IPS DF 6.9 (cell line): ENCODE data around the gene ITK.

ENCODE experiments used
- DNase-seq: peaks from one replicate; pipeline ENCODE4 v3.0.0-alpha.2; 2013; ENCODE audit warnings: low read depth, low spot score
- H3K27ac ChIP-seq: one replicate; pipeline ENCODE4 v1.5.1; 2013; ENCODE audit warnings: low read length, control low read depth
- H3K27me3 ChIP-seq: 2 replicates; pipeline ENCODE4 v1.6.1; 2013; ENCODE audit warnings: mild to moderate bottlenecking, low read length; ENCODE audit not compliant: control insufficient read depth, insufficient read depth
- H3K36me3 ChIP-seq: 2 replicates; pipeline ENCODE4 v1.6.1; 2013; ENCODE audit warnings: low read length; ENCODE audit not compliant: control insufficient read depth, insufficient read depth
- H3K4me1 ChIP-seq: 2 replicates; pipeline ENCODE4 v1.6.1; 2013; ENCODE audit warnings: low read length; ENCODE audit not compliant: control insufficient read depth, insufficient read depth
- H3K4me3 ChIP-seq: 2 replicates; pipeline ENCODE4 v1.5.1; 2013; ENCODE audit warnings: mild to moderate bottlenecking, low read length
- H3K9me3 ChIP-seq: 2 replicates; pipeline ENCODE4 v1.6.1; 2013; ENCODE audit warnings: low read length, inconsistent platforms; ENCODE audit not compliant: control insufficient read depth, insufficient read depth
- WGBS: extraction: QIAGEN DNeasy Blood & Tissue Kit; methylation state at CpG from one replicate; pipeline ENCODE4 v1.1.7; 2013; ENCODE audit warnings: mixed read lengths, missing lambda C conversion rate; ENCODE audit not compliant: insufficient read length, insufficient coverage; 5-methylcytosine and 5-hydroxymethylcytosine counted together

Gene ITK

DNA sequence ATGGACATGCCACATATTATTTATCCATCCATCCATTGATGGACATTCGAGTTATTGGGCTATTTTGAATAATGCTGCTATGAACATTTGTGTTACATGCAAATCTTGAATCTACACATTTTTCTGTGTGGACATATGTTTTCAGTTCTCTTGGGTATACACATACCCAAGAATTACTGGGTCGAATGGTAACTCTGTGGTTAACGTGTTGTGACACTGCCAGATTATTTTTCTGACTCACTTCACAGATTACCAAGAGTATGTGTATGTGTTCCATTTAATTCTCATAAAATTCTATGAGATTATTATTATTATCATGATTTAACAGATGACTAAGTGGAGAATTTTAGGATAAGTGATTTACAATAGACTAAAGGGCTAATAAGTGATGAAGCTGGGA is 112.0 kb downstream of the ITK start:
- no peaks in the 10 kb centered on the region; the same call in 1 of the 2 replicates for H3K4me1 ChIP-seq
- peaks cover 2% of the 10 kb centered on the region; the same call in 1 of the 2 replicates for H3K36me3 ChIP-seq
- no peak overlapping the region for H3K27ac ChIP-seq
- H3K9me3 ChIP-seq: no peaks in the 10 kb centered on the region
- no peak overlapping the region for H3K4me3 ChIP-seq
- no CpG with 5 or more reads among the region's 3 CpGs for WGBS
- DNase-seq: no peak
- no peaks in the 10 kb centered on the region for H3K27me3 ChIP-seq

GRCh38 chr5:157294407-157295091 is 113.9 kb downstream of the ITK start:
- Histone ChIP-seq H3K9me3 (no peaks in the 10 kb centered on the region), H3K4me3 (no peak overlapping the region), H3K27ac (no peak overlapping the region), H3K4me1 (no peaks in the 10 kb centered on the region; the same call in 1 of the 2 replicates), H3K36me3 (no peaks in the 10 kb centered on the region; the same call in 1 of the 2 replicates), H3K27me3 (no peaks in the 10 kb centered on the region)
- DNase-seq: no peak
- no CpG with 5 or more reads among the region's 7 CpGs for WGBS

DNA sequence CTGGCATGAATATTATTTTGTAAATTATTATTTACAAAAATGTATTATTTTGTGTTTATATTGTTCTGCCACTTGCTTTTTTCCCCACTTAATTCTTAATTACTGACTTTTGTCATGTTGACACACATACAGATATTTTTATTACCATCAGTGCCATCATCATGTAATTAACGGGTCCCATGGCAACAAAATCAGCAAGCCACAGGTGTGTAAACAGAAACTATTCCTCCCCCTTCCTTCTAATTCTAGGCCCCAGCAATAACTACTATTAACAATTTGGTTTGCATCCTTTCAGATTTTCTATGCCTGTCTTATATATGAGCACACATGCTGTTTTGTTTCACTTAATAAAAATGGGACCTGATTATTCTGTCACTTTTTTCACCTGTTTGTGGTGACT is 114.6 kb downstream of the ITK start:
- H3K27ac ChIP-seq: no peak overlapping the region
- no CpG with 5 or more reads among the region's 1 CpG for WGBS
- no peaks in the 10 kb centered on the region; the same call in 1 of the 2 replicates for H3K36me3 ChIP-seq
- no peak for DNase-seq
- no peaks in the 10 kb centered on the region; the same call in 1 of the 2 replicates for H3K4me1 ChIP-seq
- H3K9me3 ChIP-seq: no peaks in the 10 kb centered on the region
- no peaks in the 10 kb centered on the region for H3K27me3 ChIP-seq
- H3K4me3 ChIP-seq: no peak overlapping the region

GRCh38 chr5:157300564-157300963 is 119.9 kb downstream of the ITK start:
- H3K9me3 ChIP-seq: no peaks in the 10 kb centered on the region
- no CpG with 5 or more reads among the region's 10 CpGs for WGBS
- H3K27me3 ChIP-seq: no peaks in the 10 kb centered on the region
- H3K27ac ChIP-seq: no peak overlapping the region
- H3K4me1 ChIP-seq: no peaks in the 10 kb centered on the region
- DNase-seq: no peak
- no peaks in the 10 kb centered on the region; the same call in 1 of the 2 replicates for H3K36me3 ChIP-seq
- H3K4me3 ChIP-seq: no peak overlapping the region

GRCh38 chr5:157301066-157301465 is 120.4 kb downstream of the ITK start:
- Histone ChIP-seq H3K36me3 (no peaks in the 10 kb centered on the region; the same call in 1 of the 2 replicates), H3K4me1 (no peaks in the 10 kb centered on the region), H3K4me3 (no peak overlapping the region), H3K9me3 (no peaks in the 10 kb centered on the region), H3K27ac (no peak overlapping the region), H3K27me3 (no peaks in the 10 kb centered on the region)
- DNase-seq: no peak

DNA sequence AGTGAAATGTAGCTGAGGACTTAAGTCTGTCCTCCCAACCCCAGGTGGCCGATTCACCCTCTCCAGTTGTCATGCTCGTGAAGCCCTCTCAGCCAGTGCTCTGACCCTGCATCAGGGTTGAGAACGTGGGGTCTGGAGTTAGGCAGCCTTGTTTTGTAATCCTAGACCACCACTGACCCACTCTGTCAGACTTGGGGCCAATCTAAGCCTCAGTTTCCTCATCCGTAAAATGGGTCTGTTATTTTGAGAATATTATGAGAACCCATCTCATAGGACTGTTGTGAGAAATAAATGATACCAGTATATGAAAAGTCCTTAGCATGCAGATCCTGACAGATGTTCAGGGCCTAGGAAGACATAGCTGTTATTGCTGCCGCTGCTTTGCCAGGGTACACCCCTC is 122.4 kb downstream of the ITK start:
- Histone ChIP-seq H3K4me1 (no peaks in the 10 kb centered on the region), H3K9me3 (no peaks in the 10 kb centered on the region), H3K27me3 (no peaks in the 10 kb centered on the region), H3K4me3 (no peak overlapping the region), H3K27ac (no peak overlapping the region), H3K36me3 (no peaks in the 10 kb centered on the region; the same call in 1 of the 2 replicates)
- no CpG with 5 or more reads among the region's 5 CpGs for WGBS
- no peak for DNase-seq

DNA sequence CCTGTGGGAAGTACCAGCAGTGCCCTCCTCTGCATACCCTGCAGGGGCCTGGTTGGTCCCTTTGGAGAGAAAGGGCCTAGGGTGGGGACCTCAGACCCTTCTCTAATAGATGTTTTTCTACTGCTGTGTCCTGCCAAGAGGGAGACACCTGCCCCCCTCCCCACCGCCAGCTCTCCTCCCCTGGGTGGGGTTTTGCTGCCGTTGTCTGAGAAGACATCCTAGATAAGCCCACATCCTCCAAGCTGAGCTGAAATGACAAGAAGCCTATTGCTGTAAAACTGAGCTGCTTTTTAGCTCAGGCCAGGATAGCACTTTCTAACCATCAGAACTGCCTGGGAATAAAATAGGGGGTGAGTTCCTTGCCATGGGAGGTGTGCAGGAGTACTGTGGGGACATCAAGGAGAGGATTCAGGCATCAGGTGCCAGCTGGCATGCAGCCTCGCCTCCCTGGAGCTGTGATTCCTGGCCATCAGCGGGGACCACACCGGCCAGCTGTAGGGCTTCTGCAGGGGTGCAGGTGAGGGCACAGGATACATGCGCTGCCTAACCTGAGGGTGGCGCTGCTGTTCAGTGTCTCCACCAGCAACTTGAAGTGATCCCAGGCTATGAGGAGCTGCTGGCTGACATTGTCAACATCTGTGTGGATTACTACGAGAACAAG is 123.2 kb downstream of the ITK start:
- no peaks in the 10 kb centered on the region for H3K9me3 ChIP-seq
- no peak overlapping the region for H3K4me3 ChIP-seq
- H3K4me1 ChIP-seq: no peaks in the 10 kb centered on the region
- WGBS: no CpG with 5 or more reads among the region's 8 CpGs
- no peak for DNase-seq
- no peaks in the 10 kb centered on the region; the same call in 1 of the 2 replicates for H3K36me3 ChIP-seq
- H3K27me3 ChIP-seq: no peaks in the 10 kb centered on the region
- H3K27ac ChIP-seq: no peak overlapping the region
